Measurements from ENCODE around the gene HOXB9.

The HOXB9 gene

GRCh38 chr17:48624118-48624517 is 2.0 kb downstream of the HOXB9 start:
- DNase-seq, result no peak

GRCh38 chr17:48623583-48623982 is 2.6 kb downstream of the HOXB9 start:
- no peak for DNase-seq

- no peak for DNase-seq
These were observed 3.3 kb downstream of the HOXB9 start for GRCh38 chr17:48622857-48623256.

GRCh38 chr17:48621410-48622392 is 4.5 kb downstream of the HOXB9 start:
- no peak for DNase-seq

- DNase-seq, result no peak
These were observed 5.6 kb downstream of the HOXB9 start for GRCh38 chr17:48620461-48621139.

- DNase-seq, result no peak
These were observed 6.2 kb downstream of the HOXB9 start for GRCh38 chr17:48619826-48620449.

GRCh38 chr17:48618256-48618896 is 7.8 kb downstream of the HOXB9 start:
- peak; percentile 83 to 85 for DNase-seq

GRCh38 chr17:48617471-48618255 is 8.5 kb downstream of the HOXB9 start:
- DNase-seq, result no peak

GRCh38 chr17:48616717-48617470 is 9.3 kb downstream of the HOXB9 start:
- DNase-seq, result no peak

GRCh38 chr17:48615963-48616716 is 10.0 kb downstream of the HOXB9 start:
- DNase-seq, result no peak

- DNase-seq, result no peak
These were observed 10.9 kb downstream of the HOXB9 start, which contains the start of gene HOXB8 for GRCh38 chr17:48615047-48615962. Gene HOXB8, minus strand, starts transcription at chr17:48615292. Its CDS starts 588 bp downstream, at chr17:48614704.

- DNase-seq, result no peak
These were observed 12.1 kb downstream of the HOXB9 start for GRCh38 chr17:48613862-48614694.

- peak; percentile 30 to 37 for DNase-seq
These were observed 13.1 kb downstream of the HOXB9 start for GRCh38 chr17:48612854-48613691.

GRCh38 chr17:48612456-48612853 is 13.7 kb downstream of the HOXB9 start:
- no peak for DNase-seq

GRCh38 chr17:48611681-48612455 is 14.3 kb downstream of the HOXB9 start:
- no peak for DNase-seq

- peak in 1 of 2 donors; percentile 25 for DNase-seq
These were observed 14.9 kb downstream of the HOXB9 start for GRCh38 chr17:48611213-48611612.
